GM19438 (cell line): ENCODE results near the gene SLIT3.

Experiments used
- ATAC-seq: cut with Tn5 transposase; IDR thresholded peaks from one replicate; pipeline ENCODE4 v1.9.1; 2021; ENCODE audit warnings: low read depth; ENCODE audit not compliant: unreplicated experiment

Gene SLIT3

DNA sequence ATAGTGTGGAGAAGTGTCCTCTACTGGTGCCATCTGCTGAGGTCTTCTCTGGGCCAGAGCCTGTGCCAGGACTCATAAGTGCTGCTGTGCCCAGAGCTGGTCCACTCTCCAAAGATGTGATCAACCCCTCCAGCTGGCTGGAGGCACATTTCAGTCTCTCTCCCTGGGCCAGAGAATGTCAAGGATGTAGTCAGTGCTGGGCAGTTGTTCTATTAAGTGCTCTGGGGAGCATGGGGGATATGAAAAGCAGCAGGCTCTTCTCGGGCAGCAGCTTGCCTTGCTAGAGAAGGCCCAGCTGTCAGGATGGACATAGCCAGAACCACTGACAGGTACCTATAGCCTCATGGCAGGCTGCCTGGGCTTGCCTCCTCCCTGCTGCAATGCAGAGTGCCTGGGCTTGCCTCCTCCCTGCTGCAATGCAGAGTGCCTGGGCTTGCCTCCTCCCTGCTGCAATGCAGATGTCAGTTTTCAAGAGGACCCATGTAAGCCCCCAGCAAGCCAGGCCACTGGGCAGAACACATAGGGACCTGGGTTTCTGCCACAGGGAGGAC, 564.6 kb downstream of the SLIT3 start:
- ATAC-seq: no peak

DNA sequence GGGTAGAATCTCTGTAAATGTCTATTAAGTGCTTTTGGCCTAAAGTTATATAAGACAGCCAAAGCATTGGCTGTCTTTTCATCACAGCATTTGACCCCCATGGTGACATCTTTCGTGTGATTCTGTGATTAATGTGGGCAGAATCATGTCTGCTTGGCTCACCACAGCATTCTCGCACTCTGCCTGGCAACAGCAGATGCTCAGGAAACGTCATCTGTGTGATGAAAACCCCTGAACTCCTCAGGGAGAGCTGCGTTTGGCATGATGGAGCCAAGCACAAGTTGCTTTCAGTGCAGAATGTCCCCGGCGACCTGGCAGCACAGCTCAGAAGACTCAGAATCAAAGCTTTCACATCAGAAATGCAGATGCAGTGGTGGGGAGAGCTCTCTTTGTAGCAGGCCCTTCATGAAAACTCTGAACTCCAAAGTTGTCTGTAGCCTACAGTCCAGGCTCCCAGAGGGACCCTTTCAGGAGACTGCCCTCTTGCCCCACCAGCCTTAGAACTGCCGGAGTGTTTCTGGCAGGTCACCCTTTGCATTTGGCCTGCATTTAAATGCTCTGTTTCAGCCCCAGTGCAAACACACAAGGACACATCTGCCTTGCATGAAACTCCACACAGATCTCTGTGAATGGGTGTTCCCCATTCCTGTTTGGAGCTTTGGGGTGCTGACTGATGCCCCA, 566.2 kb downstream of the SLIT3 start:
- peak; percentile 81 for ATAC-seq

DNA sequence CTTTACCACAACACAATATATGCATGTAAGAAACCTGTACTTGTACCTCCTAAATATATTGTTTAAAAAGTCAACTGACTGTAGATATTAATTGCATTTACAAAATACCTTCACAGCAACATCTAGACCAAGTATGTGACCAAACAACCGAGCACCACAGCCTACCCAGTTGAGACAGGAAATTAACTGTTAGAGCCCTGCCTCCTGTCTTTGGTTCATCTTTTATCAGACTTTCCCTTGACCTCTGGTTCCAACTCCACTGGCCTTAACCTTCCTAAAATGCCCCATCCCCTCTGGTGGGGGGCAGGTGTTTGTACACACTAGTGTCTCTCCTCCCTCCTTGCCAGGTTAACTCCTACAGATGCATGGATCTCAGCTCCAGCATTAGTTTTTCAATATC, 566.8 kb downstream of the SLIT3 start:
- ATAC-seq: no peak

DNA sequence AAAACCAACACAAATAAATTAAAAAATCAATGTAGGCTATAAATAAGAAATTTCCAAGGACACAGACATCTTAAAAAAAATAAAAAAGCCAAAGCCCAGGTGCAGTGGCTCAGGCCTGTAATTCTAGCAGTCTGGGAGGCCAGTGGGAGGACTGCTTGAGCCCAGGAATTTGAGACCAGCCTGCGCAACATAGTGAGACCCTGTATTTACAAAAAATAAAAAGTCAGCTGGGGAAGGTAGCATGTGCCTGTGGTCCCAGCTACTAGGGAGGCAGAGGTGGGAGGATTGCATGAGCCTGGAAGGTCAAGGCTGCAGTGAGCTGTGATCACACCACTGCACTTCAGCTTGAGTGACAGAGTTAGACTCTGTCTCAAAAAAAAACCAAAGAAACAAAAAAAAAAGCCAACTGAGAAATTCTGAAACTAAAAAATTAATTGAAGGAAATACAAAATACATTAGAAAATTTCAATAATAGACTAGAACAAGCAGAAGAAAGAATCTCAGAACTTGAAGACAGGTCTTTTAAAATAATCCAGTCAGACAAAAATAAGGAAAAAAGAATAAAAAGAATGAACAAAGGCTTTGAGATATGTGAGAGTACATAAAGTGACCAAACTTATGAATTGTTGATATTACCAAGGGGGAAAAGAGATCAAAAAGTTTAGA, 572.3 kb downstream of the SLIT3 start:
- ATAC-seq: no peak

DNA sequence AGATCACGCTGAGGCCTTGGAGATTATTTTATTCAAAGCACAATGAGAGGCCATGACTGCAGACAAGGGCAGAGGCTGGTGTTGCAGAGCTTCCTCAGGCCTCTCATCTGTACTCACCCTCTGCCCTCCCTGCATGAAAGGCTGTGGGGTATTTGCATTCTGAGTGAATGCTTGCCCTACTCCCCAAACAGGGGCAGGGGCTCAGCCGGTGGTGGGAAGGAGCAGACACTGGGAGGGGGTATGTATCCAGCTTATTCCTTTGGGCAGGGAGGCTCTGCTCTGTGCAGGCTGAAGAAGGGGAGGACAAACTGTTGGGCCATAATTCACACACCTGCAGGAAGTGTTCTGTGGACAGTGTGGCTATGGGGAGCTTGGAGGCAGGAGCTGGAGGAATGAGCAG, 573.4 kb downstream of the SLIT3 start:
- ATAC-seq: no peak

DNA sequence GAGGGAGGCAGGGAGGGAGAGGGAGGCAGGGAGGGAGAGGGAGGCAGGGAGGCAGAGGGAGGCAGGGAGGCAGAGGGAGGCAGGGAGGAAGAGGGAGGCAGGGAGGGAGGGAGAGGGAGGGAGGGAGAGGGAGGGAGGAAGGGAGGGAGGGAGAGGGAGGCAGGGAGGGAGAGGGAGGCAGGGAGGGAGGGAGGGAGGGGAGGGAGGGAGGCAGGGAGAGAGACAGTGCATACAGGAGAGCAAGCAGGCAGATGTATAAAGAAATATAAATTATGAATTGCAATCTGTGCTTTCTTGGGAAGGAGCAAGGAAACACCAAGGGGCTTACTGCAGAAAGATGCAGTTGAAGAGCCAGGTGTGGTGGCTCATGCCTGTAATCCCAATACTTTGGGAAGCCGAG, 574.6 kb downstream of the SLIT3 start:
- no peak for ATAC-seq

DNA sequence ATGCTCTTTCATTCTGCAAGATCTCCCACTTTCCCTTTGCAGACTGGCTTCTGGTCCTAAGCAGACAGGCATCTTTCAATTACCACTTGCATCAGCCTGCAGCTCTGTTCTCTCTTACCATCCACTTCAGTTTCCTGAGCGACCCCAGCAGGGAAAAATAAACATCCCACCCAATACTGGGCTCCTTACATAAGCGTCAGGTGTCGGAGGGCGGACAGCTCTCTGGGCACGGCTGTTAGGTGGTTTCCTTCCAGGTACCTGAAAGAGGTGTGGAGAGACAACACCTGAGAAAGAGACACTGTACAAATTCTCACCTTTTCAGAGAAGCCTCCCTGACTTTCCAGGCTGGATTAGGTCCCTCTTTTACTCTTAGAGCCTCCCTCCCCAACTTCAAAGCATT, 576.7 kb downstream of the SLIT3 start:
- ATAC-seq: no peak

DNA sequence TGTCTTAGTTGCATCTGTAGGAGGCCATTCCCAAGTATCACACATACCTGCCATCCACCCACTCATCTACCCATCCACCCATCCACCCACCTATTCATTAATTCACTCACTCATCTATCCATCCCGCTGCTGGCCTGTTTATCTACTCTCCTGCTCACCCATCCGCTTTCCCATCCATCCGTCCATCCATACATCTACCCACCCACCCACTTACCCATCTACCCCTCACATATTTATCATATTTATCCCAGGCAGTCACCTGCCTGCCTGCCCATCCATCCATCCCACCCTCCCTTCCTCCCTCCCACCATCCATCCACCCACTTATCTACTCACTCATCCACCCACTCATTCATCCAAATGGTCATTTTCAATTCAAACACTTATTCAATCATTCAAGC, 577.9 kb downstream of the SLIT3 start:
- ATAC-seq: no peak

DNA sequence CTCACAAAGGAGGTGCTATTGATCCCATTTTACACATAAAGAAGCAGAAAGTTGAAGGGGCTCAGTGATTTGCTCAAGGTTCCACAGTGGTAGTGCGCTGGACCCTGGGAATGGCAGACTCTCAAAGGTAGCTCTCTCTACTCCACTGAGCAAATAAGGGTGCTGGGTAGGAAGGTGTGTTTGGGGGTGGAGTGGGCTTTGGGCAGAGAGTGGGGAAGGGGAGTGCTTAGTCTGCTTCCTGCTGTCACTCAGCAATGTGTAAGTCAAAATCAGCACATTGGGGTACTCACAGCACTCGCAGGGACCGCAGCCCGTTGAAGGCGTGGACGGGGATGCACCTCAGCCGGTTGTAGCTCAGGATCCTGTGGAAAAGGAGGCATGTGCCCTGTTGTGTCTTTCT, 579.0 kb downstream of the SLIT3 start:
- no peak for ATAC-seq

DNA sequence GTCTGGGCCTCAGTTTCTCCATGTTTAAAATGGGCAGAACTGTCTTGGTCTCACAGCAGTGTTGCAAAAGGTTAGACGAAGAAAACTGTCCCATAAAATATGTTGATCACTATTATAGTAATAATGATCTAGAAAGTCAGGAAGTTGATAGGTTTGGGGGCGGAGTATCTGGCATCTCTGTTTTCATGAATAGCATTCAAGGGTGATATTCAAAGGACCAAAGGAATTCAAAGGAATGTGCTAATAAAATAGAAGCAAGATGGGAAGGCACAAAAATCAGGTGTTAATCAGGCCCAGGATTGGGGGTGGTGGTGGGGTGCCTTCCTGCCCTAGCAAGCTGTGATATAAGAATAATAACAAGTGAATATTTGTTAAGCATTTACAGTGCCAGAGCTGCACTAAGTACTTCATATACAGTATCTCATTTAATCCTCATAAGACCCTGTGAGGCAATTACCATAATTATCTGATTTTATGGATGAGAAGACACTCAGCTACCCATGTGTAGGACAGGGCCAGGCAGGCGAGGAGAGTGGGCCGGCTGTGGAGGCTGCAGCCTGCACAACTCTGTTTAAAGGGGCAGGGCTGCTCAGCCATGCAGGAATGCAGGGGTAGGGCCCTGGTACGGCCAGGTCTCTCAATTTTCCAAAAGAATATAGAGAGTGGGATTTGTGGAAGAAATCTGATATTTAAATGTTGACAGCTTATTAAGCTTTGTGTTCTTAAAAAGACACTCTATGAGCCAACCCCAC, 579.8 kb downstream of the SLIT3 start:
- no peak for ATAC-seq

DNA sequence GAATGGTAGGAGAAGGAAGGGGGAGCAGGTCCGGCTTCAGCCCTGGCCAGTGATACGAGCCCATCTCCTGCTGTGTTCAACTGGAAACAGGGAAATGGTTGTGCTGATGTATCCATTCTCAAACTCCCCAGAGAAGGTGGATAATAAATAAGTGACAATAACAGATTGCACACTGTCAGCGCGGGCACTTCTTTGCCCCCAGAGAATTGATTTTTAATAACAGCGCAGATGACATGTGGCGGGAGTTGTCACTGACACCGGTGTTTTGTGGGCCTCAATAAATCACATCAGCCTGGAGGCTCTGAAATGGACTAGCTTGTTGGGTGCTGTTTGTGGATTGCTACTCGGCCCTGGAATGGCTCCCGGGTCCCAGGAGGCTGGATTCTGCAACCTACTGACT, 580.4 kb downstream of the SLIT3 start:
- ATAC-seq: no peak

DNA sequence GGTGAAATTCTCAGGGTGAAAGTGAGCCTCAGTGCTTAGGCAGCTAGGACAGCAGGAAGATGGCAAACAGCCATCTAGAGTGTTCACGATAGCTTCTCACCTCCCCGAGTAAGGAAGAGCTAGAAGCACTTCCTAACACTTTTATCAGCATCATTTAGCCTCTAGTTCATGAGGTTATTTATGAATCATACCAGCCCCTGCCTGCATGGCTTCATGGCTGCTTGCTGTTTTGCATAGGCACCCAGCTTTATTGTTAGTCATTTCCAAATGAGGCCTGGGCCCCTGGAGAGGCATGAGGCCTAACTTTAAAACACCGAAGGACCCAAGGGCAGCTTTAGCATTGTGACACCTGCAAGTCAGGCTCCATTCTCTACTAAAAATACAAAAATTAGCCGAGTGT, 586.9 kb downstream of the SLIT3 start:
- no peak for ATAC-seq

DNA sequence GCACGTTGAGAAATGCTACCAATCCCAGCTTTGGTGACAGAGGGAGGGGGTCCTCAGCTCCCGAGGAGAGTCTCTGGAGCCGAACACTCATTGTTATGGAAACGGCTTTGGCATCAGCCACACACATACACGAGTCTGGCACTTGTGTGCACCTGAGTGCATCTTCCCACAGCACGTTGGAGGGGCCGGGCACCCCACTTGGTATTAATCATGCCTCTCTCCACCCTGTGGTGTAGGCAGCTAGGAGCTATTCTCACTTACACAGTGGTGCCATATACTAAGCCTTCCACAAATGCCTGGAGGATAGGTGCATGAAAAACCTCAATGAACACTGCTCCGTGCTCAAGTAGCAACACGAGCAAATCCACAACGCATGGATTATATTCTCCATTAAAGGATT, 587.9 kb downstream of the SLIT3 start:
- ATAC-seq: no peak

DNA sequence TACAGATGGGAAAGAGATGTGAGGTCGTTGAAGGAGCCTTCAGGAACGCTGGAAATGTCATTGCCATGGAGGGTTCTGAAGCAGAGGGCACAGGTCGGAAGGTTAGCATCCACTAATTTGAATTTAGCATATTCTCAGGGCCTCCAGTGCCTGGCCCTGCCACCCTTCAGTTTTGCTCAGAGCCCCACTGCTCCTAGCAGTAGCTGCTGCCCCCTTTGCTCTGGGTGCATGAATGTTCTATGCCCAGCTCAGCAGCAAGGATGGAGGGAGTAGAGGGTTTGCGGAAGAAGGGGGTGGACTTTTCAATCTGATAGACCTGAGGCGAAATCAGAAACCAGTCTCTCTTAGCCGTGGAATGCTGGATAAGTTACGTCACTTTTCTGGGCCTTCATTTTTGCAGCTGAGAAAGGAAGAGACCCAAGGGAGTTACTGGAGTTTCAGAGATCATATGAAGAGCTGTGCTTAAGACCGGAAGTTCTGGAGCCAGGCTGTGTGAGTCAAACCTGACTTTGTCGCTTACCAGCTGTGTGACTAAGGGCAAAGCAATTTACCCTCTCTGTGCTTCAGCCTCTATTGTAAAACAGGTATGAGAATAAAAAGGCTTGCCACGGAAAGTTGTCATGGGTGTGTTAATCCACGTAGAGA, 588.5 kb downstream of the SLIT3 start:
- ATAC-seq: no peak

DNA sequence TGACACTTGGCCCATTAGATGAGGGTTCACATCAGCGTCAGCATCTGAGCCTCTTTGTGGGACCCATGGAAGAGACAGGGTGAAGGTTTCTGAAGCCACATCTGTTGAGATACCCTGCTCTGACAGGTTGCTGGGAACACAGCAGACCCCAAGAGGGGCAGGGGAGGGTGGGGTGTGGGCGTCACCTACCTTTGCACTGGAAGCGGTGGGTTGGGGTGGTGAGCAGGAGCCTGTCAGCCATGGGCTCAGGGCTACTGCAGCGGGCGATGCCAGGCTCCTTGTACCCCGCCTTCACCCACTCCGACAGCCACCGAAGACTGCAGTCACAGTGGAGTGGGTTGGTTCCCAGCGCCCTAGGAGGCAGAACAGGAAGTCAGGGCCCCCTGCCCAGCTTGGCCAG, 590.2 kb downstream of the SLIT3 start:
- no peak for ATAC-seq

DNA sequence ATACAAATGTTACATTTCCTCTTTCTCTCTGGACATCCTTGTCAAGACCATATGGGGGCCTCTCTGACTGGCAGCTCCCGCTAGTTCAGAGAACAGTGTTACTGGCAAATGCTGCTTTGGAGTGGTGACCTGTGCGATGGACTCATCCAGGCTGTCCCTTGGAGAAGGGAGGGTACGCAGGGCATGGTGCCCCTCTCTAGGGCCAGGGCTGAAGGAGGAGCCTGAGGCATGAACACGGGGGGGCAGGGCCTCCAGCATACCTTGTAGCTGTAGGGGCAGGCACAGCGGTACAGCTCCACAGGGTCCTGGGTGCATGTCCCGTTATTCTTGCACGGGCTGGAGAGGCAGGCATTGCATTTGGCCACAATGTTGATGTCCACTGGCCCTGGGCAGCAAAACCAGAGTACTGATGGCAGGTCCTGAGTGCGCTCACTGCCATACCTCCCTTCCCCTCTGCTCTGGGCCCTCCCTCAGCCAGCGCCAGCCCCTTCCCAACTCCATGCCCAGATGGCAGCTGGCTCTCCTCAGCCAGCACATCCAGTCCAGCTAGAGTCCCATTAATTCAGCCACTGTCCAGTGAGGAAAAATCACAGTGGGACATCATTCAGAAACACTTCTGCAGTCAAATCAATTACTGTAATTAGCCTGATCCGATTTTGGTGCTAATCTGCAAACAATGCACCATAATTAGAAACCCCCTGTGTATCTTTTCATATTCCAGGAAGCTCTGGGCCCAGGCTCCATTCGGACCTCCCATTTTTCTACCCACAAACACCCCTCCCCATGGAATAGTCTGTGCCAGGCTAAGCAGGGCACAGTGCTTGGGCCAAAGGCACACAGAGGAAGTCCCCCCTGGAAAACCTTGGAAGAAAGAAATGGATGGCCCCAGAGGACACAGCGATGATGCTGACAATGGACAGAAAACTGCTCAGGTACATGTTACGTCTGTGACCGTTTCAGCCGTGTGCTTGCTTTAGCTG, 592.9 kb downstream of the SLIT3 start:
- ATAC-seq: no peak

DNA sequence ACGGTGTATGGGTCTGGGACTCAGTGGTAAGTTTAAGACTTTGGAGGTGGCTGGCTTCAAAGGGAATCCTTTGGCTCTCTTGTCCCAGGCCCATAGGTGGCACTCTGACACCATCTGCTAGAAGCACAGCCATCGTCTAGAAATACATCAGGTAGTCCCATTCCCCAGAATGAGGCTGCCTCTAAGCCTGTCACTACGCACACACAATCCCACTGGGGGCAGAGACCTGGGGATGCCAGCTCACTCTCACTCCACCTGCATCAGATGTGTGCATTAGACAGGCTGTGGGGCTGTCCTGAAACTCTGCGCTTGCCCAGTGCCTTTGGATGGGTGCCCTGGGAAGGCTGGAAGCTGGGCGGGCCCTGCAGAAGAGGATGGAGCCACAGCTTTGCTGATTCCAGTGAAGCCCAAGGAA, 594.3 kb downstream of the SLIT3 start:
- no peak for ATAC-seq

DNA sequence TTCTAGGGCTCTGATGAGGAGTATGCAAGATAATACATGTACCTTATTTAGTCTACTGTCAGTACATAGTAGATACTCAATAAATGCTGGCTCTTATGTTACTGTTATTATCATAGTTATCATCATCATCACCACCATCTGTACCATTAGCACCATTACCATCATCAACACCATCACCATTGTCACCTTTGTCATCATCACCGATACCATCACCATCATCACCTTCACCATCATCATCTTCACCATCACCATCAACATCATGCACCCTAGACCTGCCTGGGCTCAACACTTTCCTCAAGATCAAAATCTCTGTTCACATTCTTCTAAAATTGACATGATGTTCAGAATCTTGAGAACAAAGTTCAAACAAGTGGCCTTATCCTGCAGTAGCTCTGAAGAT, 595.6 kb downstream of the SLIT3 start:
- ATAC-seq: no peak

DNA sequence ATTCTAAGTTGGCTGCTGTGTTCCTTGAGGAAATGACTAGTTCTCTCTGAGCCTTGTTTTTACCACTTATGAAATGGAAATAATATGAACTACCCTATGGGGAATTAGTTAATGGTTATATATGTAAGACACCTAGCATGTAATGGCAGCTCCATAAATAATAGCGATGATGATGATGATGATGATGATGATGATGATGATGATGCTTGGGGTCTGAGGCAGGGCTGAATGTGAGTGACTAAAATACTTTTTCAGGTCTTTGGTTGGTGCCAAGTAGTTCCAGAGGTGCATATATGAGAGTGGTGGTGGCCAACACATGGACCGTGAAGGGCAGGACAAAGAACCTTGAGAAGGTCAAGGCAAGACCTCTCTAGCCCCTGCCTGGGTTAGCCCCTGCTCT, 598.4 kb downstream of the SLIT3 start:
- no peak for ATAC-seq

DNA sequence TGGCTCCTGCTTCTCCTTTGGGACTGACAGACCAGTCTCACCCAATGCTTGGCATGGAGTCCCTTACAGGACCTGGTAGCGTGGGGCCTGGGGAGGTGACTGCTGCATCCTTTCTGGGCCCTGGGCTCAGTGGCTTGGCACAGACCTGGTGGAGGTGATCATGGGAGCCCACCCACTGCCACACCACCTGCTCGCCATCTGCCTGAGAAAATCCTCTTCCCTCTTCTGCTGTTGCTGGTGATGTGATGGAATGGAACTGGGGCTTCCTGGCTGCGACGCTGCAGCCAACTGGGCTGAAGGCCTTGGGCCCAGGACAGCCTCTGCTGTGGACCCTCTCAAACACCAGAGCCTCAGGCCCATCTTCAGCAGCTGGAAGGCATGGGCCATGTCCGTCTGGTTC, 599.3 kb downstream of the SLIT3 start:
- no peak for ATAC-seq
